HEK293 (cell line): Measurements from ENCODE around the gene TXNDC2.

Source experiments
- CTCF ChIA-PET: fragments of 350-600 bp; formaldehyde crosslinking; extraction: SDS; loops from one replicate; lab custom pipeline; 2021; ENCODE audit warnings: antibody characterized with exemption; lab: Yijun Ruan, JAX
- POLR2A ChIA-PET: fragments of 300-600 bp; formaldehyde crosslinking; extraction: SDS; loops from one replicate; lab custom pipeline; 2020; ENCODE audit warnings: antibody characterized with exemption, inconsistent platforms; lab: Yijun Ruan, JAX
- H3K27ac ChIP-seq: fragments of 200-500 bp; sonication (Bioruptor generic); 2 replicates; pipeline ENCODE4 v1.5.1; 2014; ENCODE audit warnings: low read depth, low read length, control low read depth, inconsistent platforms; ENCODE audit errors: extremely low read depth
- H3K36me3 ChIP-seq, 2 experiments: fragments of 200-500 bp in 1 of 2; sonication (Bioruptor generic) in 1 of 2; 1 replicate in 1 of 2; 2 replicates in 1 of 2; pipeline ENCODE4 v1.5.1; 2014 to 2017; ENCODE audit warnings: inconsistent platforms in 2 of 2, low read length in 2 of 2; ENCODE audit not compliant: control insufficient read depth in 2 of 2, insufficient read depth in 1 of 2
- H3K4me1 ChIP-seq: fragments of 200-500 bp; sonication (Bioruptor generic); 2 replicates; pipeline ENCODE4 v1.5.1; 2014; ENCODE audit warnings: mild to moderate bottlenecking, low read length, inconsistent platforms; ENCODE audit not compliant: control insufficient read depth, insufficient read depth
- H3K4me3 ChIP-seq: 2 replicates; pipeline ENCODE4 v1.5.1; 2011; ENCODE audit warnings: low read depth, mild to moderate bottlenecking, control low read depth, low read length, moderate library complexity
- H3K9me3 ChIP-seq: fragments of 200-500 bp; sonication (Bioruptor generic); 2 replicates; pipeline ENCODE4 v1.5.1; 2014; ENCODE audit warnings: low read depth, low read length, inconsistent platforms; ENCODE audit not compliant: control insufficient read depth, insufficient read depth
- BCL11A ChIP-seq: fragments of 450-650 bp; formaldehyde crosslinking; IDR thresholded peaks from 2 replicates; pipeline ENCODE4 v1.5.1; 2016; ENCODE audit warnings: low read depth, missing biosample characterization, missing genetic modification characterization
- EGR2 ChIP-seq: fragments of 450-650 bp; formaldehyde crosslinking; IDR thresholded peaks from 2 replicates; pipeline ENCODE4 v1.5.1; 2016; ENCODE audit warnings: low read depth, missing biosample characterization, missing genetic modification characterization
- IKZF3 ChIP-seq: fragments of 450-650 bp; IDR thresholded peaks from 2 replicates; pipeline ENCODE4 v1.5.0; 2018; ENCODE audit warnings: missing biosample characterization, mild to moderate bottlenecking, missing genetic modification characterization, moderate library complexity
- KLF9 ChIP-seq: fragments of 450-650 bp; formaldehyde crosslinking; IDR thresholded peaks from 2 replicates; pipeline ENCODE4 v1.5.1; 2016; ENCODE audit warnings: missing biosample characterization, missing genetic modification characterization, low read depth
- MEIS1 ChIP-seq: sonication (generic); formaldehyde crosslinking; IDR thresholded peaks from 2 replicates; pipeline ENCODE4 v1.8.1; 2022; ENCODE audit warnings: missing genetic modification reagents, mild to moderate bottlenecking, borderline replicate concordance
- OSR2 ChIP-seq: fragments of 450-650 bp; formaldehyde crosslinking; IDR thresholded peaks from 2 replicates; pipeline ENCODE4 v1.5.1; 2016; ENCODE audit warnings: missing biosample characterization, missing genetic modification characterization
- OVOL3 ChIP-seq: fragments of 450-650 bp; formaldehyde crosslinking; IDR thresholded peaks from 2 replicates; pipeline ENCODE4 v1.5.1; 2016; ENCODE audit warnings: missing biosample characterization, missing genetic modification characterization
- SALL2 ChIP-seq: fragments of 450-650 bp; formaldehyde crosslinking; IDR thresholded peaks from 2 replicates; pipeline ENCODE4 v1.5.0; 2017; ENCODE audit warnings: missing biosample characterization, mild to moderate bottlenecking, missing genetic modification characterization, borderline replicate concordance
- SP7 ChIP-seq: fragments of 450-650 bp; formaldehyde crosslinking; IDR thresholded peaks from 2 replicates; pipeline ENCODE4 v1.5.1; 2016; ENCODE audit warnings: missing biosample characterization, missing genetic modification characterization
- YY1 ChIP-seq: fragments of 450-650 bp; formaldehyde crosslinking; IDR thresholded peaks from 2 replicates; pipeline ENCODE4 v1.5.1; 2018; ENCODE audit warnings: missing biosample characterization, missing genetic modification characterization
- ZNF10 ChIP-seq: fragments of 450-650 bp; formaldehyde crosslinking; IDR thresholded peaks from 2 replicates; pipeline ENCODE4 v1.5.1; 2017; ENCODE audit warnings: missing biosample characterization, missing genetic modification characterization
- ZNF132 ChIP-seq: fragments of 450-650 bp; formaldehyde crosslinking; IDR thresholded peaks from 2 replicates; pipeline ENCODE4 v1.5.1; 2017; ENCODE audit warnings: missing biosample characterization, missing genetic modification characterization, borderline replicate concordance
- ZNF174 ChIP-seq: fragments of 450-650 bp; formaldehyde crosslinking; IDR thresholded peaks from 2 replicates; pipeline ENCODE4 v1.5.0; 2017; ENCODE audit warnings: missing biosample characterization, mild to moderate bottlenecking, missing genetic modification characterization
- ZNF214 ChIP-seq: fragments of 450-650 bp; formaldehyde crosslinking; IDR thresholded peaks from 2 replicates; pipeline ENCODE4 v1.5.1; 2017; ENCODE audit warnings: missing biosample characterization, mild to moderate bottlenecking, missing genetic modification characterization, borderline replicate concordance
- ZNF239 ChIP-seq: fragments of 450-650 bp; formaldehyde crosslinking; IDR thresholded peaks from 2 replicates; pipeline ENCODE4 v1.5.1; 2016; ENCODE audit warnings: missing biosample characterization, missing genetic modification characterization
- ZNF292 ChIP-seq: fragments of 450-650 bp; formaldehyde crosslinking; IDR thresholded peaks from 2 replicates; pipeline ENCODE4 v1.5.1; 2016; ENCODE audit warnings: low read depth, missing biosample characterization, missing genetic modification characterization, borderline replicate concordance
- ZNF335 ChIP-seq: fragments of 450-650 bp; formaldehyde crosslinking; conservative IDR thresholded peaks from 2 replicates; pipeline ENCODE4 v1.5.1; 2016; ENCODE audit warnings: missing biosample characterization, missing genetic modification characterization
- ZNF394 ChIP-seq: fragments of 450-650 bp; formaldehyde crosslinking; IDR thresholded peaks from 2 replicates; pipeline ENCODE4 v1.5.1; 2016; ENCODE audit warnings: missing biosample characterization, missing genetic modification characterization, mild to moderate bottlenecking, moderate library complexity, borderline replicate concordance
- ZNF404 ChIP-seq: fragments of 450-650 bp; formaldehyde crosslinking; IDR thresholded peaks from 2 replicates; pipeline ENCODE4 v1.5.1; 2017; ENCODE audit warnings: missing biosample characterization, missing genetic modification characterization
- ZNF416 ChIP-seq: fragments of 450-650 bp; formaldehyde crosslinking; IDR thresholded peaks from 2 replicates; pipeline ENCODE4 v1.5.1; 2016; ENCODE audit warnings: missing biosample characterization, missing genetic modification characterization
- ZNF423 ChIP-seq: fragments of 450-650 bp; formaldehyde crosslinking; IDR thresholded peaks from 2 replicates; pipeline ENCODE4 v1.5.1; 2016; ENCODE audit warnings: missing biosample characterization, missing genetic modification characterization
- ZNF501 ChIP-seq: fragments of 450-650 bp; formaldehyde crosslinking; IDR thresholded peaks from 2 replicates; pipeline ENCODE4 v1.5.1; 2016; ENCODE audit warnings: missing biosample characterization, missing genetic modification characterization
- ZNF610 ChIP-seq: fragments of 450-650 bp; formaldehyde crosslinking; IDR thresholded peaks from 2 replicates; pipeline ENCODE4 v1.5.1; 2016; ENCODE audit warnings: missing biosample characterization, missing genetic modification characterization, borderline replicate concordance
- ZNF623 ChIP-seq: fragments of 450-650 bp; formaldehyde crosslinking; IDR thresholded peaks from 2 replicates; pipeline ENCODE4 v1.5.1; 2016; ENCODE audit warnings: missing biosample characterization, missing genetic modification characterization
- ZNF660 ChIP-seq: fragments of 450-650 bp; IDR thresholded peaks from 2 replicates; pipeline ENCODE4 v1.5.1; 2018; ENCODE audit warnings: missing biosample characterization, mild to moderate bottlenecking, missing genetic modification characterization
- ZNF677 ChIP-seq: fragments of 450-650 bp; IDR thresholded peaks from 2 replicates; pipeline ENCODE4 v1.5.0; 2018; ENCODE audit warnings: missing biosample characterization, mild to moderate bottlenecking, missing genetic modification characterization, moderate library complexity
- ZNF701 ChIP-seq: fragments of 450-650 bp; formaldehyde crosslinking; IDR thresholded peaks from 2 replicates; pipeline ENCODE4 v1.5.1; 2016; ENCODE audit warnings: missing biosample characterization, missing genetic modification characterization
- ZSCAN16 ChIP-seq: fragments of 450-650 bp; formaldehyde crosslinking; IDR thresholded peaks from 2 replicates; pipeline ENCODE4 v1.5.1; 2016; ENCODE audit warnings: missing biosample characterization, missing genetic modification characterization
- ZSCAN30 ChIP-seq: fragments of 450-650 bp; IDR thresholded peaks from 2 replicates; pipeline ENCODE4 v1.5.1; 2018; ENCODE audit warnings: missing biosample characterization, mild to moderate bottlenecking, missing genetic modification characterization, moderate library complexity
- ZSCAN5A ChIP-seq: fragments of 450-650 bp; formaldehyde crosslinking; IDR thresholded peaks from 2 replicates; pipeline ENCODE4 v1.5.1; 2016; ENCODE audit warnings: missing biosample characterization, missing genetic modification characterization
- ZXDB ChIP-seq: fragments of 450-650 bp; formaldehyde crosslinking; IDR thresholded peaks from 2 replicates; pipeline ENCODE4 v1.5.1; 2016; ENCODE audit warnings: missing biosample characterization, missing genetic modification characterization

TXNDC2 gene

DNA sequence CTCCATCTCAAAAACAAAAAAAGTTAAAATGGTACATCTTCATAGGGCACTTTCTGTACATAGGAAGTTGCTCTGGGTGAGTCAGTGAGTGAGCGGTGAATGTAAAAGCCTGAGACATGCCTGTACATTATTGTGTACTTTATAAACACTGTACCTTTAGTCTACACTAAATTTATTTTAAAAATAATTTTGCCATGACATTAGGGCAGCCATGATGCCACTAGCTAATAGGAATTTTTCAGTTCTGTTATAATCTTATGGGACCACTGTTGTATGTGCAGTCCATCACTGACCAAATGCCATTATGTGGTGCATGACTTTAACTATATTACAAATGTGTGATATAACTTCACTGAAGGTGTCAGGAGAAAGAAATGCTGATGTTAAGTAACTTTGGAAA is 11.0 kb upstream of the TXNDC2 start (continued):
- no peak for TF ChIP-seq EGR2 (tag by site-specific recombination)
- TF ChIP-seq ZNF660 (tag by site-specific recombination) = no peak

DNA sequence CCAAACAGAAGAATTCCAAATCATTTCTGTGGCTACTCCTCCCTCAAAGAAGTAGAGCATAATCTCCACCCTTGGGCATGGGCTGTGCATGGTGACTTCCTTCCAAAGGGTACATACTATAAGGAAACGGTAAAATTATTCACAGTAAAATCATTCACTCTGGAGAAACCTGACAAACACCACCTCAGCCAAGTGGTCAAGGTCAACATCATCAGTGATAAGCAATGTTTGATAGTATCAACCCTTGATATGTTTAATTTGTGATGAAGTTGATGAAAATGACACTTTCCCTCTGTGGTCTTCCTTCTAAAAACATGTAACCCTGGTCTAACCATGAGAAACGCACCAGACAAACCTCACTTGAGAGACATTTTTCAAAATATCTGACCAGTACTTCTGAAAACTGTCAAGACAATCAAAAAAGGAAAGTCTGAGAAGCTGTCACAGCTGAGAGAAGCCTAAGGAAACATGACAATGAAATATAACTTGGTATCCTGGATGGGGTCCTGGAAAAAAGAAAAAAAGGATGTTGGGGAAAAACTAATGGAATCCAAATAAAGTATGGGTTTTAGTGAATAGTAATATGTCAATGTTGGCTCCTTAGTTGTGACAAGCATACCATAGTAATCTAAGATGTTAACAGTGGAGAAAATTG is 9.4 kb upstream of the TXNDC2 start:
- Histone ChIP-seq H3K27ac (no peak overlapping the region), H3K4me1 (no peaks in the 10 kb centered on the region), H3K4me3 (no peak overlapping the region)
- no peak for TF ChIP-seq IKZF3
- TF ChIP-seq SALL2 (tag by site-specific recombination) = no peak
- TF ChIP-seq ZNF239 (tag by site-specific recombination) = no peak
- TF ChIP-seq ZNF214 (tag by site-specific recombination) = no peak
- TF ChIP-seq ZNF416 (tag by site-specific recombination) = no peak
- no peak for TF ChIP-seq ZSCAN5A (tag by site-specific recombination)
- TF ChIP-seq ZNF10 (tag by site-specific recombination) = no peak
- no peak for TF ChIP-seq OVOL3 (tag by site-specific recombination)
- no peak for TF ChIP-seq ZNF174 (tag by site-specific recombination)
- TF ChIP-seq, all 188 proteins: peak for 0
- POLR2A ChIA-PET = interaction anchor here (1.5 kb wide), 2 partner anchors 37 to 39 kb away, joined by 3 to 8 read pairs; partner anchors contain the start of gene VAPA
- Histone ChIP-seq H3K36me3 (no peaks in the 10 kb centered on the region), H3K9me3 (no peaks in the 10 kb centered on the region)
- CTCF ChIA-PET = no interaction called here

DNA sequence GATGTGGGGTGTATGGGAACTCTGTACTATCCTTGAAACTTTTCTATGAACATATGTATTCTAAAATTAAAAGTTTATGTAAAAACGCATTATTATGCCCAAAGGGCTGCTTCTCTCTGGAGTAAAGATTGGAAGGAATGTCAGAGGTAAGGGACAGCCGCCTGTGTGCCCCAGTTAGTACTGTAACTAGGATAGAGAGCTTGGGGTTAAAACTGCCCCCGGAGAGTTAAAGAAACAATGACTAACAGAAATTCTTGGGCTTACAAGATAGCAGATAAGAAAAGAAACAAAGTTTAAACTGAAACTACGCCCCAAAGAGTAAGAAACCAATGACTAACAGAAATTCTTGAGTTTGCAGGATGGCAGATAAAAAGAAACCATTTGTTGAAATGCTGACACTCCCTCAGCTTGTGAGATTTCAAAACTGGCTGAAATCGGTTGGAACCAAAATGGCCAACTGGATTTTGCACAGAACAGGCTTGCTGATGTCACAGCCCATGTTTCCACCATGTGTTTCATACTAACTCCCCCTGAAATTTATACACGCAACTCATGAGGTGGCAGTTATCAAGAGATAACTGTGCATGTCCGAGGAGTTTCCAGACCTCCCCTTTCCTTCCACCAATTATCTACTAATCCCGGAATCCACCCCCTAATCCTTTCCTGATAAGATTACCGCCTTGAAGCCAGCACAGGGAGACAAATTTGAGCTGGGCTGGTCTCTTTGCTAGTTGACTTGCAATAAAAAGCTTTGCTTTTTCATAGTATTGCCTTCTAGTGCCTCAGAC is 8.7 kb upstream of the TXNDC2 start:
- Histone ChIP-seq H3K4me1 (no peaks in the 10 kb centered on the region), H3K4me3 (no peak overlapping the region), H3K27ac (no peak overlapping the region; the same call in 1 of the 2 replicates), H3K9me3 (no peaks in the 10 kb centered on the region), H3K36me3 (no peaks in the 10 kb centered on the region)
- ChIA-PET POLR2A (interaction anchor here (1.5 kb wide), 2 partner anchors 37 to 38 kb away, joined by 3 to 8 read pairs; partner anchors contain the start of gene VAPA), CTCF (interaction anchor here (0.6 to 0.7 kb wide), 4 partner anchors 13 to 963 kb away, joined by 3 read pairs; no protein-coding TSS in a partner anchor)
- no peak for TF ChIP-seq ZNF404 (tag by site-specific recombination)
- TF ChIP-seq ZSCAN5A (tag by site-specific recombination) = no peak
- no peak for TF ChIP-seq ZNF292 (tag by site-specific recombination)
- TF ChIP-seq ZXDB (tag by site-specific recombination) = peak; percentile 73
- no peak for TF ChIP-seq ZNF10 (tag by site-specific recombination)
- TF ChIP-seq ZNF394 = no peak
- no peak for TF ChIP-seq OSR2
- TF ChIP-seq ZNF701 (tag by site-specific recombination) = no peak
- TF ChIP-seq ZSCAN16 = no peak
- TF ChIP-seq ZNF623 = no peak
- no peak for TF ChIP-seq KLF9 (tag by site-specific recombination)
- TF ChIP-seq ZNF423 (tag by site-specific recombination) = no peak
- no peak for TF ChIP-seq ZNF677 (tag by site-specific recombination)
- TF ChIP-seq BCL11A (tag by site-specific recombination) = no peak
- TF ChIP-seq ZSCAN30 (tag by site-specific recombination) = no peak
- no peak for TF ChIP-seq ZNF132 (tag by site-specific recombination)
- TF ChIP-seq ZNF335 (tag by site-specific recombination) = peak; percentile 60
- peak; percentile 91 for TF ChIP-seq SP7
- no peak for TF ChIP-seq MEIS1 (CRISPR knock-in tag)
- no peak for TF ChIP-seq ZNF214 (tag by site-specific recombination)
- no peak for TF ChIP-seq YY1
- peak; percentile 36; the same call in 1 of the 2 replicates for TF ChIP-seq ZNF501 (tag by site-specific recombination)
- TF ChIP-seq ZNF610 (tag by site-specific recombination) = no peak
